H9 (cell line): ENCODE data around the gene SGTA. TPM values are rescaled to one million over a fixed set of nuclear protein-coding genes. Genes with fewer than 3 reads are reported as not detected.

Experiments used
- DNase-seq: peaks from one replicate; pipeline ENCODE4 v3.0.0-alpha.2; 2017
- H2AFZ ChIP-seq: one replicate; pipeline ENCODE4 v1.6.1; 2013; ENCODE audit warnings: mild to moderate bottlenecking, low read length, control low read depth, moderate library complexity
- H2AK5ac ChIP-seq: 2 replicates; pipeline ENCODE4 v1.6.1; 2013; ENCODE audit warnings: low read length, control low read depth, mixed read lengths; ENCODE audit not compliant: insufficient read length
- H2BK120ac ChIP-seq: one replicate; pipeline ENCODE4 v1.6.1; 2013; ENCODE audit warnings: low read depth, mild to moderate bottlenecking, low read length, control low read depth, inconsistent platforms; ENCODE audit not compliant: poor library complexity, severe bottlenecking
- H2BK12ac ChIP-seq: 2 replicates; pipeline ENCODE4 v1.6.1; 2013; ENCODE audit warnings: low read length, control low read depth, mixed read lengths, low read depth; ENCODE audit not compliant: insufficient read length
- H2BK15ac ChIP-seq: 2 replicates; pipeline ENCODE4 v1.6.1; 2013; ENCODE audit warnings: low read depth, low read length, control low read depth
- H2BK20ac ChIP-seq: one replicate; pipeline ENCODE4 v1.6.1; 2013; ENCODE audit warnings: low read depth, mild to moderate bottlenecking, low read length, control low read depth, inconsistent platforms; ENCODE audit not compliant: poor library complexity, severe bottlenecking
- H2BK5ac ChIP-seq: 2 replicates; pipeline ENCODE4 v1.6.1; 2013; ENCODE audit warnings: low read length, control low read depth, mixed read lengths; ENCODE audit not compliant: insufficient read length
- H3K14ac ChIP-seq: 2 replicates; pipeline ENCODE4 v1.6.1; 2013; ENCODE audit warnings: low read length, control low read depth; ENCODE audit not compliant: insufficient read depth
- H3K18ac ChIP-seq: 2 replicates; pipeline ENCODE4 v1.6.1; 2013; ENCODE audit warnings: low read depth, mild to moderate bottlenecking, mixed read lengths, low read length, control low read depth; ENCODE audit not compliant: insufficient read length
- H3K23ac ChIP-seq: 2 replicates; pipeline ENCODE4 v1.6.1; 2013; ENCODE audit warnings: low read length, control low read depth, mixed read lengths, low read depth; ENCODE audit not compliant: insufficient read length
- H3K23me2 ChIP-seq: 2 replicates; pipeline ENCODE4 v1.6.1; 2013; ENCODE audit warnings: low read depth, mild to moderate bottlenecking, mixed read lengths, low read length, control low read depth; ENCODE audit not compliant: insufficient read length, poor library complexity, severe bottlenecking
- H3K27ac ChIP-seq: 2 replicates; pipeline ENCODE4 v1.5.1; 2013; ENCODE audit warnings: low read length, control low read depth, mixed read lengths, low read depth; ENCODE audit not compliant: insufficient read length
- H3K27me3 ChIP-seq: 2 replicates; pipeline ENCODE4 v1.6.1; 2013; ENCODE audit warnings: low read length, control low read depth, inconsistent platforms; ENCODE audit not compliant: insufficient read depth
- H3K4ac ChIP-seq: 2 replicates; pipeline ENCODE4 v1.6.1; 2013; ENCODE audit warnings: low read depth, mild to moderate bottlenecking, control low read depth, inconsistent platforms, low read length, moderate library complexity
- H3K4me1 ChIP-seq: 2 replicates; pipeline ENCODE4 v1.6.1; 2013; ENCODE audit warnings: low read length, control low read depth, inconsistent platforms; ENCODE audit not compliant: insufficient read depth
- H3K4me2 ChIP-seq: 2 replicates; pipeline ENCODE4 v1.6.1; 2013; ENCODE audit warnings: low read length, control low read depth, mixed read lengths; ENCODE audit not compliant: insufficient read length, insufficient read depth
- H3K56ac ChIP-seq: 2 replicates; pipeline ENCODE4 v1.6.1; 2013; ENCODE audit warnings: low read depth, mild to moderate bottlenecking, mixed read lengths, low read length, control low read depth; ENCODE audit not compliant: insufficient read length
- H3K79me1 ChIP-seq: 2 replicates; pipeline ENCODE4 v1.6.1; 2013; ENCODE audit warnings: low read depth, mild to moderate bottlenecking, moderate library complexity, low read length, control low read depth, inconsistent platforms; ENCODE audit not compliant: insufficient read depth, poor library complexity, severe bottlenecking
- H3K79me2 ChIP-seq: 2 replicates; pipeline ENCODE4 v1.6.1; 2013; ENCODE audit warnings: low read length, control low read depth, inconsistent platforms; ENCODE audit not compliant: insufficient read depth
- H3K9ac ChIP-seq: 2 replicates; pipeline ENCODE4 v1.6.1; 2013; ENCODE audit warnings: low read length, control low read depth, mixed read lengths; ENCODE audit not compliant: insufficient read length; ENCODE audit errors: extremely low read depth
- H3K9me3 ChIP-seq: one replicate; pipeline ENCODE4 v1.6.1; 2013; ENCODE audit warnings: low read depth, low read length, inconsistent platforms; ENCODE audit not compliant: control insufficient read depth
- H3T11ph ChIP-seq: one replicate; pipeline ENCODE4 v1.6.1; 2013; ENCODE audit warnings: mild to moderate bottlenecking, low read length, control low read depth, inconsistent platforms
- H4K20me1 ChIP-seq: one replicate; pipeline ENCODE4 v1.6.1; 2013; ENCODE audit not compliant: control insufficient read depth, insufficient read length, insufficient read depth
- H4K5ac ChIP-seq: 2 replicates; pipeline ENCODE4 v1.6.1; 2013; ENCODE audit warnings: low read depth, mild to moderate bottlenecking, mixed read lengths, low read length, control low read depth; ENCODE audit not compliant: insufficient read length
- H4K8ac ChIP-seq: replicated peaks from 2 replicates; pipeline ENCODE4 v1.6.1; 2013; ENCODE audit warnings: low read length, control low read depth, mixed read lengths, low read depth; ENCODE audit not compliant: insufficient read length
- H4K91ac ChIP-seq: 2 replicates; pipeline ENCODE4 v1.6.1; 2013; ENCODE audit warnings: low read depth, mild to moderate bottlenecking, moderate library complexity, mixed read lengths, low read length, control low read depth; ENCODE audit not compliant: insufficient read length
- H3K27ac Mint-ChIP-seq, 3 experiments: 2 replicates in 2 of 3; 3 replicates in 1 of 3; pipeline ENCODE4 v1.8.0; 2020 to 2021; ENCODE audit warnings: mixed read lengths in 3 of 3, mild to moderate bottlenecking in 1 of 3, moderate library complexity in 1 of 3
- H3K27me3 Mint-ChIP-seq: 2 replicates; pipeline ENCODE4 v1.8.0; 2021; ENCODE audit warnings: low read depth, mild to moderate bottlenecking, moderate library complexity, mixed read lengths
- H3K36me3 Mint-ChIP-seq, 3 experiments: 2 replicates in 2 of 3; 3 replicates in 1 of 3; pipeline ENCODE4 v1.8.0; 2020 to 2021; ENCODE audit warnings: low read depth in 3 of 3, mixed read lengths in 3 of 3; ENCODE audit not compliant: insufficient read depth in 1 of 3
- H3K4me1 Mint-ChIP-seq, 2 experiments: 2 replicates each; pipeline ENCODE4 v1.8.0; 2020; ENCODE audit warnings: mixed read lengths in 2 of 2
- H3K4me3 Mint-ChIP-seq, 2 experiments: 2 replicates in 1 of 2; 3 replicates in 1 of 2; pipeline ENCODE4 v1.8.0; 2020 to 2021; ENCODE audit warnings: mild to moderate bottlenecking in 2 of 2, mixed read lengths in 2 of 2, moderate library complexity in 1 of 2
- H3K9me3 Mint-ChIP-seq, 2 experiments: 2 replicates in 1 of 2; 3 replicates in 1 of 2; pipeline ENCODE4 v1.8.0; 2020; ENCODE audit warnings: mild to moderate bottlenecking in 2 of 2, mixed read lengths in 2 of 2, moderate library complexity in 1 of 2
- CTCF ChIP-seq: fragments of 200-600 bp; sonication (generic); conservative IDR thresholded peaks from 3 replicates; pipeline ENCODE4 v1.8.0; 2021; ENCODE audit warnings: antibody characterized with exemption, mild to moderate bottlenecking
- WGBS: extraction: QIAGEN DNeasy Blood & Tissue Kit; methylation state at CpG from one replicate; pipeline ENCODE4 v1.1.7; 2013; ENCODE audit warnings: missing lambda C conversion rate, low lambda C conversion rate, mixed read lengths; ENCODE audit not compliant: insufficient read length; ENCODE audit errors: extremely low coverage; 5-methylcytosine and 5-hydroxymethylcytosine counted together
- total RNA-seq: library from RNA; stranded (reverse); gene quantifications from 2 replicates; pipeline ENCODE4 v1.2.1, GENCODE V29; 2021

Gene SGTA
- total RNA-seq, 1 experiment from 2014 or later: 102 TPM

- no peak for TF ChIP-seq CTCF
- H4K20me1 ChIP-seq: no peaks in the 10 kb centered on the region
Measured at GRCh38 chr19:2711172-2711874, 71.8 kb downstream of the SGTA start.

More at GRCh38 chr19:2711172-2711874, 71.8 kb downstream of the SGTA start:
- no CpG with 5 or more reads among the region's 17 CpGs for WGBS
- H2BK120ac ChIP-seq: no peak overlapping the region
- 0 out of 4 replicates have a peak, but pooled peaks cover 0 to 4% of the 10 kb centered on the region in 2 experiments for H3K4me1 Mint-ChIP-seq
- H4K91ac ChIP-seq: no peak overlapping the region
- H3K18ac ChIP-seq: no peak overlapping the region
- no peak overlapping the region for H2BK20ac ChIP-seq
- no peak overlapping the region for H3K23ac ChIP-seq
- peaks cover 8% of the 10 kb centered on the region for H3K9me3 ChIP-seq
- no peak overlapping the region for H2AK5ac ChIP-seq
- no peak overlapping the region for H3K9ac ChIP-seq
- H3K4me1 ChIP-seq: no peaks in the 10 kb centered on the region
- H4K5ac ChIP-seq: no peak overlapping the region
- H2BK5ac ChIP-seq: no peak overlapping the region
- no peak overlapping the region for H3T11ph ChIP-seq
- H3K27me3 ChIP-seq: no peaks in the 10 kb centered on the region
- no peak overlapping the region for H3K27ac ChIP-seq
- H3K56ac ChIP-seq: no peak overlapping the region
- H3K4ac ChIP-seq: no peak overlapping the region
- H2BK15ac ChIP-seq: no peak overlapping the region
- H3K9me3 Mint-ChIP-seq: peaks cover 10 to 11% of the 10 kb centered on the region in 2 experiments
- H4K8ac ChIP-seq: no peak overlapping the region
- H3K27ac Mint-ChIP-seq: no peak overlapping the region; a peak in 2 of 7 replicates
- peak; percentile 22 for DNase-seq
- H3K27me3 Mint-ChIP-seq: peaks cover 23% of the 10 kb centered on the region
- no peak overlapping the region for H3K14ac ChIP-seq
- no peak overlapping the region for H3K4me3 Mint-ChIP-seq
- H3K36me3 Mint-ChIP-seq: peaks cover 11 to 12% (median 12%) of the 10 kb centered on the region in 3 experiments
- H3K79me1 ChIP-seq: no peaks in the 10 kb centered on the region
- H2BK12ac ChIP-seq: no peak overlapping the region
- no peaks in the 10 kb centered on the region for H3K79me2 ChIP-seq
- no peak overlapping the region for H3K4me2 ChIP-seq
- no peak overlapping the region for H2AFZ ChIP-seq
- peaks cover 3% of the 10 kb centered on the region for H3K23me2 ChIP-seq
